ENCODE results near the gene WNK1. TPM values are rescaled to one million over a fixed set of nuclear protein-coding genes. Genes with fewer than 3 reads are reported as not detected.
A peak's percentile ranks its signal among the peaks of the same experiment; 100 is the strongest.

Gene WNK1
- total and polyA plus RNA-seq, 7 experiments from 2014 or later: 22.9 to 200 (median 164) TPM

DNA sequence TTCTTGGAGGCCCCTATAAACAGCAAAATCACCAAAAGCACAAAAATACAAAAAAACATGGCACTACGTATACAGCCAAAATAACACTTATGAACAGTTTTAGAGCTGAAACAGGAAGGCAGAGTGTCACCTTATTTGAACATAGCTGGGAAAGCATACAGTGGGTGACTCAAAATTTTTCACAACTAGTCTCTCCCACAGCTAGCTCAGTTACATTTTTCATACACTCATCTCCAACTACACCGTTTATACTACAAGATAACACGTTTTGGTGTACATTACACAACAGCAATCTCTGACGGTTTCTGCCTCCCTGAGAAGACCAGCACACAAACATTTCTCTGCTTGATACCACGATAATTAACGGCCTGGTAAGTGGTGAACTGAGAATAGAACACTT lies 194.3 kb downstream of the WNK1 start:
- peaks cover 0 to 4% (median 0%) of the 10 kb centered on the region in 5 donors for H3K27me3 Mint-ChIP-seq
- Histone ChIP-seq H3K9me3 (ENCODE audit: control insufficient read depth in 2 of 3, low read length in 3 of 3) (no peaks in the 10 kb centered on the region), H3K36me3 (ENCODE audit: control insufficient read depth in 2 of 3, insufficient read depth in 3 of 3, low read length in 3 of 3) (peaks cover 0 to 6% (median 0%) of the 10 kb centered on the region in 3 experiments), H3K4me1 (ENCODE audit: control insufficient read depth in 2 of 2, insufficient read depth in 2 of 2, low read length in 2 of 2) (peaks cover 0 to 3% of the 10 kb centered on the region in 2 donors), H3K27ac (ENCODE audit: low read depth, low read length) (no peak overlapping the region), H3K27me3 (ENCODE audit: control insufficient read depth in 2 of 2, insufficient read depth in 2 of 2, low read length in 2 of 2) (no peaks in the 10 kb centered on the region), H3K4me3 (ENCODE audit: low read length) (no peak overlapping the region)
- ATAC-seq: no peak
- no peak for DNase-seq
- intact Hi-C loops (cut with micrococcal nuclease): loop anchor here (5.0 kb wide), 3 partner anchors 39 to 746 kb away; partner anchors contain the start of gene ADIPOR2 (in 1 of the 2)
- peak overlapping the region in 9 of 10 donors; percentile 11 to 65 (median 38) for H3K4me3 Mint-ChIP-seq
- ChIA-PET CTCF (interaction anchor here (0.6 kb wide), 1 partner anchor 102 kb away, joined by 3 read pairs; no protein-coding TSS in a partner anchor), POLR2A (no interaction called here)
- H3K27ac Mint-ChIP-seq: peak overlapping the region in 3 of 9 donors; percentile 50 to 70 (median 59)
- peaks cover 0 to 5% (median 0%) of the 10 kb centered on the region in 11 donors for H3K9me3 Mint-ChIP-seq
- H3K36me3 Mint-ChIP-seq: peaks cover 0 to 27% (median 0%) of the 10 kb centered on the region in 5 donors
- H3K4me1 Mint-ChIP-seq: peaks cover 29 to 52% (median 43%) of the 10 kb centered on the region in 7 donors

GRCh38 chr12:948238-948637 lies 195.9 kb downstream of the WNK1 start:
- peaks cover 0 to 20% (median 0%) of the 10 kb centered on the region in 5 donors for H3K36me3 Mint-ChIP-seq
- H3K27me3 Mint-ChIP-seq: peaks cover 0 to 4% (median 0%) of the 10 kb centered on the region in 5 donors
- H3K27ac Mint-ChIP-seq: peak overlapping the region; percentile 12 to 96 (median 73)
- peaks cover 0 to 3% of the 10 kb centered on the region in 2 donors for H3K4me1 ChIP-seq (ENCODE audit: control insufficient read depth in 2 of 2, insufficient read depth in 2 of 2, low read length in 2 of 2)
- intact Hi-C loops (cut with micrococcal nuclease): loop anchor here (2.0 to 5.0 kb wide), 7 partner anchors 13 to 744 kb away; partner anchors contain the start of genes ADIPOR2 (in 1 of the 2) and CCDC77 (in 1 of the 2)
- peaks cover 29 to 46% (median 41%) of the 10 kb centered on the region in 7 donors for H3K4me1 Mint-ChIP-seq
- no peaks in the 10 kb centered on the region for H3K27me3 ChIP-seq (ENCODE audit: control insufficient read depth in 2 of 2, insufficient read depth in 2 of 2, low read length in 2 of 2)
- CTCF ChIA-PET: interaction anchor here (0.6 to 2.0 kb wide), 3 partner anchors 197 to 379 kb away, joined by 6 to 11 read pairs (median 7); no protein-coding TSS in a partner anchor
- peaks cover 0 to 5% (median 0%) of the 10 kb centered on the region in 11 donors for H3K9me3 Mint-ChIP-seq
- H3K36me3 ChIP-seq (ENCODE audit: control insufficient read depth in 2 of 3, insufficient read depth in 3 of 3, low read length in 3 of 3): peaks cover 0 to 6% (median 0%) of the 10 kb centered on the region in 3 experiments
- DNase-seq: no peak
- POLR2A ChIA-PET: interaction anchor here (0.6 to 2.0 kb wide), 2 partner anchors 43 to 478 kb away, joined by 3 to 6 read pairs; partner anchors contain the start of gene ERC1
- no peak overlapping the region for H3K27ac ChIP-seq (ENCODE audit: low read depth, low read length)
- H3K4me3 ChIP-seq (ENCODE audit: low read length): no peak overlapping the region
- no peaks in the 10 kb centered on the region for H3K9me3 ChIP-seq (ENCODE audit: control insufficient read depth in 2 of 3, low read length in 3 of 3)
- peak overlapping the region; percentile 52 to 98 (median 93) for H3K4me3 Mint-ChIP-seq
- no peak for ATAC-seq

- intact Hi-C loops (cut with micrococcal nuclease): loop anchor here (1.0 to 5.0 kb wide), 15 partner anchors 15 to 743 kb away; partner anchors contain the start of genes CCDC77 (in 2 of the 2), ERC1 (in 2 of the 2), FBXL14 (in 2 of the 2) and KDM5A (in 2 of the 2)
These were observed 197.2 kb downstream of the WNK1 start, which contains the start of gene RAD52 for GRCh38 chr12:949453-950191. RAD52 (minus strand) TSS chr12:949694; CDS start chr12:933058, 16,636 bp downstream.

DNA sequence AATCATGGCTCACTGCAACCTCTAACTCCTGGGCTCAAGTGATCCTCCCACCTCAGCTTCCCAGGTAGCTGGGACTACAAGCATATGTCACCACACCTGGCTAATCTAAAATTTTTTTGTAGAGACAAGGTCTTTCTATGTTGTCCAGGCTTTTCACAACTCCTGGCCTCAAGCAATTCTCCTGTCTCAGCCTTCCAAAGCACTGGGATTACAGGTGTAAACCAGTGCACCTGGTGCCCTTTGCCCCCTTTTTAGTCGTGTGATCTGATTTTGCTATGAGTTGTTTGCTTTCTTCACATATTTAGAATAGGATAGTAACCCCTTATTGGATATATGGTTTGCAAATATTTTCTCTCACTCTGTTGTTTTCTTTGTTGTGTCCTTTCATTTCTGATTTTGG lies 198.8 kb downstream of the WNK1 start:
- peaks cover 0 to 4% (median 0%) of the 10 kb centered on the region in 5 donors for H3K27me3 Mint-ChIP-seq
- peak overlapping the region in 8 of 10 donors; percentile 22 to 96 (median 76) for H3K4me3 Mint-ChIP-seq
- H3K4me1 Mint-ChIP-seq: peaks cover 18 to 27% (median 22%) of the 10 kb centered on the region in 7 donors
- peaks cover 0 to 3% of the 10 kb centered on the region in 2 donors for H3K4me1 ChIP-seq (ENCODE audit: control insufficient read depth in 2 of 2, insufficient read depth in 2 of 2, low read length in 2 of 2)
- H3K27me3 ChIP-seq (ENCODE audit: control insufficient read depth in 2 of 2, insufficient read depth in 2 of 2, low read length in 2 of 2): no peaks in the 10 kb centered on the region
- H3K9me3 ChIP-seq (ENCODE audit: control insufficient read depth in 2 of 3, low read length in 3 of 3): no peaks in the 10 kb centered on the region
- H3K27ac Mint-ChIP-seq: peak overlapping the region in 7 of 9 donors; percentile 17 to 96 (median 36)
- ATAC-seq: no peak
- POLR2A ChIA-PET: interaction anchor here (1.4 kb wide), 1 partner anchor 383 kb away, joined by 4 read pairs; no protein-coding TSS in a partner anchor
- CTCF ChIA-PET: interaction anchor here (0.6 to 2.7 kb wide), 5 partner anchors 39 to 1071 kb away, joined by 3 to 12 read pairs (median 4); no protein-coding TSS in a partner anchor
- no peak for DNase-seq
- no peak overlapping the region for H3K27ac ChIP-seq (ENCODE audit: low read depth, low read length)
- intact Hi-C loops (cut with micrococcal nuclease): no loop called here
- peaks cover 0 to 9% (median 0%) of the 10 kb centered on the region in 5 donors for H3K36me3 Mint-ChIP-seq
- peaks cover 0 to 6% (median 0%) of the 10 kb centered on the region in 3 experiments for H3K36me3 ChIP-seq (ENCODE audit: control insufficient read depth in 2 of 3, insufficient read depth in 3 of 3, low read length in 3 of 3)
- no peak overlapping the region for H3K4me3 ChIP-seq (ENCODE audit: low read length)
- peaks cover 0 to 5% (median 0%) of the 10 kb centered on the region in 11 donors for H3K9me3 Mint-ChIP-seq

More at GRCh38 chr12:949453-950191, 197.2 kb downstream of the WNK1 start, which contains the start of gene RAD52:
- peaks cover 0 to 11% (median 0%) of the 10 kb centered on the region in 5 donors for H3K36me3 Mint-ChIP-seq
- no peaks in the 10 kb centered on the region for H3K9me3 ChIP-seq (ENCODE audit: control insufficient read depth in 2 of 3, low read length in 3 of 3)
- H3K4me1 ChIP-seq (ENCODE audit: control insufficient read depth in 2 of 2, insufficient read depth in 2 of 2, low read length in 2 of 2): peaks cover 0 to 3% of the 10 kb centered on the region in 2 donors
- peak within 1 kb of the TSS; percentile 83 for H3K4me3 ChIP-seq (ENCODE audit: low read length)
- ChIA-PET CTCF (interaction anchor here (0.5 to 2.7 kb wide), 15 partner anchors 17 to 634 kb away, joined by 3 to 12 read pairs (median 4); no protein-coding TSS in a partner anchor), POLR2A (interaction anchor here (0.6 to 2.0 kb wide), 9 partner anchors 10 to 652 kb away, joined by 3 to 6 read pairs (median 3); partner anchors contain the start of gene ERC1)
- DNase-seq (peak; percentile 94 to 99 (median 97)), ATAC-seq (peak; percentile 96)
- H3K27me3 Mint-ChIP-seq: peaks cover 0 to 4% (median 0%) of the 10 kb centered on the region in 5 donors
- H3K4me3 Mint-ChIP-seq: peak within 1 kb of the TSS; percentile 90 to 98 (median 94)
- peaks cover 20 to 34% (median 30%) of the 10 kb centered on the region in 7 donors for H3K4me1 Mint-ChIP-seq
- peaks cover 0 to 5% (median 0%) of the 10 kb centered on the region in 11 donors for H3K9me3 Mint-ChIP-seq
- peak within 1 kb of the TSS; percentile 78 for H3K27ac ChIP-seq (ENCODE audit: low read depth, low read length)
- H3K36me3 ChIP-seq (ENCODE audit: control insufficient read depth in 2 of 3, insufficient read depth in 3 of 3, low read length in 3 of 3): peaks cover 0 to 6% (median 0%) of the 10 kb centered on the region in 3 experiments
- peak within 1 kb of the TSS; percentile 88 to 98 (median 93) for H3K27ac Mint-ChIP-seq
- no peaks in the 10 kb centered on the region for H3K27me3 ChIP-seq (ENCODE audit: control insufficient read depth in 2 of 2, insufficient read depth in 2 of 2, low read length in 2 of 2)

GRCh38 chr12:953776-954175 lies 201.4 kb downstream of the WNK1 start:
- no peak for DNase-seq
- intact Hi-C loops (cut with micrococcal nuclease): no loop called here
- H3K4me3 Mint-ChIP-seq: no peak overlapping the region
- H3K9me3 Mint-ChIP-seq: peaks cover 0 to 5% (median 0%) of the 10 kb centered on the region in 11 donors
- Histone ChIP-seq H3K9me3 (ENCODE audit: control insufficient read depth in 2 of 3, low read length in 3 of 3) (no peaks in the 10 kb centered on the region), H3K27ac (ENCODE audit: low read depth, low read length) (no peak overlapping the region), H3K4me3 (ENCODE audit: low read length) (no peak overlapping the region), H3K36me3 (ENCODE audit: control insufficient read depth in 2 of 3, insufficient read depth in 3 of 3, low read length in 3 of 3) (peaks cover 0 to 6% (median 0%) of the 10 kb centered on the region in 3 experiments), H3K27me3 (ENCODE audit: control insufficient read depth in 2 of 2, insufficient read depth in 2 of 2, low read length in 2 of 2) (no peaks in the 10 kb centered on the region), H3K4me1 (ENCODE audit: control insufficient read depth in 2 of 2, insufficient read depth in 2 of 2, low read length in 2 of 2) (no peaks in the 10 kb centered on the region)
- H3K36me3 Mint-ChIP-seq: peaks cover 0 to under 1% (median 0%) of the 10 kb centered on the region in 5 donors
- CTCF ChIA-PET: interaction anchor here (0.9 kb wide), 1 partner anchor 630 kb away, joined by 4 read pairs; no protein-coding TSS in a partner anchor
- H3K4me1 Mint-ChIP-seq: peaks cover 4 to 12% (median 6%) of the 10 kb centered on the region in 7 donors
- ATAC-seq: no peak
- POLR2A ChIA-PET: no interaction called here
- peaks cover 0 to 7% (median 0%) of the 10 kb centered on the region in 5 donors for H3K27me3 Mint-ChIP-seq
- no peak overlapping the region for H3K27ac Mint-ChIP-seq

- Mint-ChIP-seq H3K36me3 (no peaks in the 10 kb centered on the region), H3K4me3 (no peak overlapping the region), H3K27me3 (peaks cover 0 to 9% (median 0%) of the 10 kb centered on the region in 5 donors), H3K4me1 (peaks cover 0 to 6% (median 0%) of the 10 kb centered on the region in 7 donors), H3K9me3 (no peaks in the 10 kb centered on the region), H3K27ac (no peak overlapping the region)
- CTCF ChIA-PET: interaction anchor here (0.6 kb wide), 1 partner anchor 629 kb away, joined by 4 read pairs; no protein-coding TSS in a partner anchor
- DNase-seq: no peak
- POLR2A ChIA-PET: no interaction called here
- Histone ChIP-seq H3K4me3 (ENCODE audit: low read length) (no peak overlapping the region), H3K27me3 (ENCODE audit: control insufficient read depth in 2 of 2, insufficient read depth in 2 of 2, low read length in 2 of 2) (no peaks in the 10 kb centered on the region), H3K36me3 (ENCODE audit: control insufficient read depth in 2 of 3, insufficient read depth in 3 of 3, low read length in 3 of 3) (no peaks in the 10 kb centered on the region), H3K4me1 (ENCODE audit: control insufficient read depth in 2 of 2, insufficient read depth in 2 of 2, low read length in 2 of 2) (no peaks in the 10 kb centered on the region), H3K27ac (ENCODE audit: low read depth, low read length) (no peak overlapping the region), H3K9me3 (ENCODE audit: control insufficient read depth in 2 of 3, low read length in 3 of 3) (no peaks in the 10 kb centered on the region)
- intact Hi-C loops (cut with micrococcal nuclease): no loop called here
- ATAC-seq: no peak
These were observed 202.4 kb downstream of the WNK1 start for GRCh38 chr12:954741-955140.
